Occipital lobe (tissue), 2 donors: ENCODE data around the gene GSS. TPM values are rescaled to one million over a fixed set of nuclear protein-coding genes. Genes with fewer than 3 reads are reported as not detected.

Experiments used
- DNase-seq: peaks from one replicate; lab custom pipeline; 2025; lab: John Stamatoyannopoulos, UW
- total RNA-seq: library from RNA; depleted of rRNA; stranded (reverse); fragments of >200 nt; gene quantifications from one replicate; pipeline ENCODE4 v1.2.3, GENCODE V29; 2014

Gene GSS
- total RNA-seq, 1 donor from 2014 or later: 41.5 TPM

DNA sequence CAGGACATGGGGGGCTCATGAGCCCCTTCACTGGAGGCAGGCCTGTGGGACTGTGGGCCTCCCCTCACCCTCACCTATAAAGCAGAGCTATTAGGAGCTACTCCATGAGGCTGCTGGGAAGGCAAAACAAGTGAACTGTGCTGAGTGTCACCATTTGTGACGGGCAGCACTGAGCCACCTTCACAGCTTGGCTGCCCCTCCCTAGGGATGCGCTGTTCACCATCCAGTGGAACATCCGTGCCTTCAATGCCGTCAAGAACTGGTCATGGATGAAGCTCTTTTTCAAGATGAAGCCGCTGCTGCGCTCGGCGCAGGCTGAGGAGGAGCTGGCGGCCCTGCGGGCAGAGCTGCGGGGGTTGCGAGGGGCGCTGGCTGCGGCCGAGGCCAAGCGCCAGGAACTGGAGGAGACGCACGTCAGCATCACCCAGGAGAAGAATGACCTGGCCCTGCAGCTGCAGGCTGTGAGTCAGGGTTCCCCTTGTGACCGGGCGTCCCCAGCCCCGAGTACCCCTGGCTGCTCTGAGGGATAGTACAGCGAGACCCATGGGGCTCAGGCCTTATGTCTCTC is 38.4 kb upstream of the GSS start:
- DNase-seq: no peak

DNA sequence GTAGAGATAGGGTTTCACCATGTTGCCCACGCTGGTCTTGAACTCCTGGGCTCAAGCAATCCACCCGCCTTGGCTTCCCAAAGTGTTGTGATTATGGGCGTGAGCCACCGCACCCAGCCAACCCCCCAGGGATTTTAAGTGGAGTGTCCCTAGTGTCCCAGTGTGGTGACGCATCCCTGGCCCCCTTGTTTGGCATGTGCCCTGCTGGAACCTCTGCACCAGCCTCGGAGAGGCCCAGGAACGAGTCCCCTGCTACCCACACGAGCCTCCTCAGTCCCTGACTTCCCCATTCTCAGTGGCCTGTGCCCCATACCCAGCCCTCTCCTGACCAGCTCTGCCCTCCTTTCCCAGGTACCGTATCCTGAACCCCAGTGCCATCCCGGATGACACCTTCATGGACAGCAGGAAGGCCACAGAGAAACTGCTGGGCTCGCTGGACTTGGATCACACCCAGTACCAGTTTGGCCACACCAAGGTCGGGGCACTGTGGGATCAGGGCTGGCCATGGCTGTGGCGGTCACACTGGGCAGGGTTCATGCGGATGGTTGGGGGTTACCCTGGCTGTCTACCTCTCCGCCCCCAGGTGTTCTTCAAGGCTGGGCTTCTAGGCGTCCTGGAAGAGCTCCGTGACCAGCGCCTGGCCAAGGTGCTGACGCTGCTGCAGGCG is 37.3 kb upstream of the GSS start:
- DNase-seq: no peak

DNA sequence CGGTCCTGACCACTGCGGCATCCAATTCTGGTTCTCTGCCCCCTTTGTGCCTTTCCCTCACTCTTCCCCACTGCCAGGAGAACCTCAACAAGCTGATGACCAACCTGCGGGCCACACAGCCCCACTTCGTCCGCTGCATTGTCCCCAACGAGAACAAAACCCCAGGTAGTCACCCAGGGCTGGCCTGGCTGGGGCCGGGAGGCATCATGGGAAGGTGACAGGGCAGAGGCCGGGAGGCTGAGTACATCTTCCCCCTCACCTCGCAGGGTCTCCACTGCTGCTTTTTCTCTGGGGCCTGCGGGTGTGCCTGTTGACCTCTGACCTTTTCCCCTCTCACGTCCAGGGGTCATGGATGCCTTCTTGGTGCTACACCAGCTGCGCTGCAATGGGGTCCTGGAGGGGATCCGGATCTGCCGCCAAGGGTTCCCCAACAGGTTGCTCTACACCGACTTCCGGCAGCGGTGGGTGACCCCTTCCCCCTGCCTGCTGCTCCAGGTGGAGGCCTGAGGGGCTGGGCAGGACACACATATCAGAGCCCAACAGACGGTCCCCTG is 35.1 kb upstream of the GSS start:
- DNase-seq: no peak

DNA sequence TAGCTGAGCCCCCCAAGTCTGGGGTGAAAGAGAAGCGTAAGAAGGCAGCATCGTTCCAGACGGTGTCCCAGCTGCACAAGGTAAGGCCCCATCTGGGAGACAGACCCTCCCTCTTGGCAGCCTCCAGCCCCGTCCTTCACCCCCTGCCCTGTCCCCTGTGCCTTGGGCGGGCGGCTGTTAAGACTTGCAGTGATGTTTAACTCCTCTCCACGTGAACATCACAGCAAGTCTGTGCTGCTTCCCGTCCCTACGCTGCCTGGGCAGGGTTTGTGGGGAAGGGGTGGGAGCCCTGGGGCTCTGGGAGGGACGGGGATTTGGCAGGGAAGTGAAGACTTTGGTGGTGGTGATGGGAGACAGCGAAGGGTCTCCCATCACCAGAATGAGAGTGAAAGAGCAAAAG is 34.6 kb upstream of the GSS start:
- no peak for DNase-seq

DNA sequence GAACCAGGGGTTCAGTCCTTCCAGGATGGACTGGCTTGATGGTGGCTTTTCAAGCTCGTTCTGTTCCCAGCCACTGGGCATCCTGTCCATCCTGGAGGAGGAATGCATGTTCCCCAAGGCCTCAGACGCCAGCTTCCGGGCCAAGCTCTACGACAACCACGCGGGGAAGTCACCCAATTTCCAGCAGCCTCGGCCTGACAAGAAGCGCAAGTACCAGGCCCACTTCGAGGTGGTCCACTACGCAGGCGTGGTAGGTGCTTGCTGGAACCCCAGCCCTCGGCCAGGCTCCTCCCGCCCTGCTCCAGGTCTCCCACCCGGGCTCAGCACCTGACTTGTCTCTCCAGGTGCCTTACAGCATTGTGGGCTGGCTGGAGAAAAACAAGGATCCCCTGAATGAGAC is 34.1 kb upstream of the GSS start:
- DNase-seq: no peak

DNA sequence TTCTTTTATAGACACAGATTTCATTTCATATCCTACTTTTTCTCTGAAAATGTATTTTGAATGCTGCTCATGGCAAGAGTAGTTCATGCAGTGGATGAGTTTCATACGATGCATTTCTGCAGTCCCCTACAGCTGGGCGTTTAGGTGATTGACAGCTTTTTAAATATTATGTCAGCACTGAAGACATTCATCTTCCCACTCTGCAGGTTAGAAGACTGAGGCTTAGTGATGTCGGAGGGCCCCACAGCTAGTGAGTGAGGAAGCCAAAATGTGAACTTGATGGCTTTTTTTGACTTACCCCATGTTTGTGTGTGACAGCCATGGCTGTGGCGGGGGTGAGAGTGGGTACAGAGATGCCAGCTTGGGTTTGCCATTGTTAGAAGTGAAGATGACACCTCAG is 33.5 kb upstream of the GSS start:
- no peak for DNase-seq

DNA sequence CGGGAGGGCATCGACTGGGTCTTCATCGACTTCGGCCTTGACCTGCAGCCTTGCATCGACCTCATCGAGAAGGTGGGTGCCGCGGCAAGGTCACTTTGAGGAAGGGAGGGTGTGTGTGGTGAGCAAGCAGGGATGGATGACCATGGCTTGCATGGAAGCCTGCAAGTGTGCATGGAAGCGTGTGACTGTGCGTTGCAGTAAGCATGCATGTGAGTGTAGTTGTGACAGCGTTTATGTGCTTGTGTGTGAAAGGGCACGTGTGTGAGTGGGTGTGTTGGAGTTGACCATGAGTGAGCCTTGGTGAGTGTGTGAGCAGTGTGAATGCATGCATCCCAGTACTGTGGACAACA is 32.6 kb upstream of the GSS start:
- no peak for DNase-seq

DNA sequence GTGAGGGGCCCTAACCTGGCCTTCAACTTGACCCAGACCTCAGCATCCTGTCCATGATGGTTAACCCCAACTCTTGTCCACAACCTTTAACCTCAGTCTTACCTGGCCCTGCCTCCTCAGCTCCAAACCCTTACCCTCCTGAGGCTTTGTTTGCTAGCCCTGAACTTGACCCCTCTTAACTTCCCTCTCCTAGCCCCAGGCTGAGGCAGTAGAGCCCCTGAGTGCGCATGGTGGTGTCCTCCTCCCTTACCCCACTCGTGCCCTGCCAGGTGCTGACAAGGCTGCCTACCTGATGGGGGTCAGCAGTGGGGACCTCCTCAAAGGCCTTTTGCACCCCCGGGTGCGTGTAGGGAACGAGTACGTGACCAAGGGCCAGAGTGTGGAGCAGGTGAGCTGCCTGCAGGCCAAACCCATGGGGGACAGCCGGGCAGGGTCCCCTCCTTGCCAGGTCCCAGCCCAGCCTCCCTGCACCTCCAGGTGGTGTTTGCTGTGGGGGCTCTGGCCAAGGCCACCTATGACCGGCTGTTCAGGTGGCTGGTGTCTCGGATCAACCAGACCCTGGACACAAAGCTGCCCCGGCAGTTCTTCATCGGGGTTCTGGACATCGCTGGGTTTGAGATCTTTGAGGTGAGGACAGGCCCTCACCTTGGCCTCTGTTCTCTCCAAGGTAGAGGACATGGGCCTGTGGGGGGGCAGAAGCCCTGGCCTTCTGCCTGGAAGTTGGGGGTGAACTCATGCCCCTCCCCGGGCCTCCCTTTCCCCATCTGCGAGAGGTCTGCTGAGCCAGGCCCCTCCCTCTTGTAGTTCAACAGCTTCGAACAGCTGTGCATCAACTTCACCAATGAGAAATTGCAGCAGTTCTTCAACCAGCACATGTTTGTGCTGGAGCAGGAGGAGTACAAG is 31.9 kb upstream of the GSS start:
- no peak for DNase-seq

DNA sequence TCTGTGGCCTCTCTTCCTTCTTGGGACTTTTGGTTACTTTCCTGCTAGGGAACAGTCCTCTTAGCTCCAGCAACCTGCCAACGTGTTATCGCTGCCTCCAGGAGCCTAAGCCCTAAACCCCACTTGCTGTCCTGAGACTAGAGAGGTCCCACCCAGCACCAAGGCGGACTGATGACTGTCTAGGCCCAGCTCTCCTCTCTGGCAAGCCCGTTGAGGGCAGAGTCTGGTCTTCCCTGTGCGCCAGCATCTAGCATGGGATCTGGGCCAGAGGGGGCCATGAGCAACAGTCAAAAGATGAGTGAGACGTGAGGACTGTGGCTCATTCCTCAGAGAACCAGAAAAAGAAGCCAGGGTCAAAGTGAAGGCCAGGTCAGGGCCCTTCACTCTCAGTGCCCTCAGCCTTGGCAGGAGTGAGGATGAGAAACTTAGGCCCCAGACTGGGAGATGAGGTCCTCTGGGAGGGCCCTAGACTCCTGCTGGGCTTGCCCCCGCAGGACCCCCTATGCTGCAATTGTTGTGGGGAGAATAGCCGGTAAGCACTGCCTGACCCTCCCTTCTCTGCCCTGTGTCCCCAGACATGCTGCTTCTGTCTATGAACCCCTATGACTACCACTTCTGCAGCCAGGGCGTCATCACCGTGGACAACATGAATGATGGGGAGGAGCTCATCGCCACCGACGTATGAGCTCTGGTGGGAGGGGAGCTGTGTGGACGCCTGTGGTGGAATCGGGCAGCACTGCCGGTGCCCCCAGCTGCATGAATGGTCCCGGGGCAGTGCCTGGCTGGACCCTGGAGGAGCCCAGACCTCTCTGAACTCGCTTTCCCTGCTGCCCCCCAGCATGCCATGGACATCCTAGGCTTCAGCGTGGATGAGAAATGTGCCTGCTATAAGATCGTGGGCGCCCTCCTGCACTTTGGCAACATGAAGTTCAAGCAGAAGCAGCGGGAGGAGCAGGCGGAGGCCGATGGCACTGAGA is 31.0 kb upstream of the GSS start:
- DNase-seq: no peak

DNA sequence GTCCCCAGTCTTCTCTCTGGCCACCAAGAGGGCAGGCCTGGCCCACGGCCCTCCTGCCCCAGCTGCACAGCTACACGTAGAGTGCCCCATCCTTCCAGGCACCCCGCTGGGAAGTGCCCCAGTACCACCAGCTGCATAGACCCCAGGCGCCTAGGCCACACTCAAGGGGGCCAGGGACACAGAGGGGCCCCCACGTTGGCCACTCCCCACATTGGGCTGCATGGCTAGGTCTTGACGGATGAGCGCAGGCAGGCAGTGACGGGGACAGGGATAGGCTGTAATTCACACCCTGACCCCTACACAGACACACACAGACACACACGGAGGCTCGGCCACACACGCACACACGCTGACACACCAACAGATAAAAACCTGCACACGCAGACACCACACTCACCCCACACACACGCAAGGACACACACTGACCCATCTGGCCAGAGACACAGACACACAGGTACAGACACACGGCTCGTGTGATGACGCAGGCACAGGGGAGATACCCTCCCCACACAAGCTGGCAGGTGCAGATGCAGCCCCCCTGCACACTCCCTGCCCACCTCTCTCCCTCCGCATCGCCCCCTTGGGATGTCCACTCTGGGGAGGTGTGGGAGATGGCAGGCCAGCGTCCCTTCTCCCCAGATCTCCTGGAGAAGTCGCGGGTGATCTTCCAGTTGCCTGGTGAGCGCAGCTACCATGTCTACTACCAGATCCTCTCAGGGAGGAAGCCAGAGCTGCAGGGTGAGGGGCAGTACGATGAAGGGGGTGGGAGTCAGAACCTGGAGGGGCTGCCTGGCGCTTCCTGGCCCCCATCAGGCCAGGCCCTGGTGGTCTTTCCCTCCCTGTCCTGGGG is 30.1 kb upstream of the GSS start:
- no peak for DNase-seq

DNA sequence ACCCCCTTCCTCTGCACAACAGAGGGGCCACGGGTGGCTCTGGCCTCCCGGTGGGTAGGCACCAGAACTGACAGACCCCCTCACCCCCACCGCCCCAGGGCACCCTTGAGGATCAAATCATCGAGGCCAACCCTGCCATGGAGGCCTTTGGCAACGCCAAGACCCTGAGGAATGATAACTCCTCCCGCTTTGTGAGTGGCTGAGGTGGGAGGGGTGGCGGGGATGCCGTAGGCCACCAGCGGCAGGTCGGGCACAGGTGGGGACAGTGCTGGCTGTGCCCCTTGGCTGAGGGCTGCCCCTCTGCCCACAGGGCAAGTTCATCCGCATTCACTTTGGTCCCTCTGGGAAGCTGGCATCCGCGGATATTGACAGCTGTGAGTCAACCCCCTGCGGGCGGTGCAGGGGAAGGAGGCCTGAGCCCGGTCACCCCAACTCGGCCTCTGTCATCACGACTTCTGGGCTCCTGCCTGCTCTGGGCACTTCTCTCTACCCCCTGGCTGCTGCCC is 29.2 kb upstream of the GSS start:
- DNase-seq: no peak

DNA sequence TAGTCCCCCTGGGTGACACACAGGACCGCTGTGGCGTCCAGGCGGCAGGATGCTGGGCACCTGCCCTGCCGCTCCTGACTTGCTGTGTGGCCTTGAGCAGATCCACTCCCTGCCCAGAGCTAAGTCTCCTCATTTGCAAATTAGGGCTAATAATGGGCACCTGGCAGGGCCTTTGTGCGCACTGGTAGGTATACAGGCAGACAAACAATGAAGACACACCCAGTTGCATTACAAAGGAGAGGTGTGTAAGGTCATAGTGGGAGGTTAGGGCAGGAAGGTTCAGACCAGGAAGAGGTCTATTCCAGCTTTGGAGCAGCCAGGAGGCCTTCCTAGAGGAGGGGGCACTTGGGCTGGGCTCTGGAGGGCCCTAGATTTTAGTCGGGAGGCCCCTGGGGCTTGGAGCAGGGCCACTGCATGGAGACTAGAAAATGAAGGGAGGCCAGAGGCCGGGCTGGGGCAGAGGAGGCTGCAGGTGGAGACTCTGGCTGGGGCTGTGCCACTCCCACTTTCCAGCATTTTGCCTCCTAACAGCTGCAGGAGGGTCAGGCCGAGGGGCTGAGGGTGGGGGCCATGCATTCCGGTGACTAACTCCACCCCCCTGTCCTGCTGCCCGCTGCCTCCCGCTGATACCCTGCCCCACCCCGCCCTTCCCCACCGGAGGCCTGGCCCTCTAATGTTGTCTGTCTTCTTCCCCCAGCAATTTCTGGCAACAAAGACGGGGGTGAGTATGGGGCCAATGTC is 28.6 kb upstream of the GSS start:
- no peak for DNase-seq

DNA sequence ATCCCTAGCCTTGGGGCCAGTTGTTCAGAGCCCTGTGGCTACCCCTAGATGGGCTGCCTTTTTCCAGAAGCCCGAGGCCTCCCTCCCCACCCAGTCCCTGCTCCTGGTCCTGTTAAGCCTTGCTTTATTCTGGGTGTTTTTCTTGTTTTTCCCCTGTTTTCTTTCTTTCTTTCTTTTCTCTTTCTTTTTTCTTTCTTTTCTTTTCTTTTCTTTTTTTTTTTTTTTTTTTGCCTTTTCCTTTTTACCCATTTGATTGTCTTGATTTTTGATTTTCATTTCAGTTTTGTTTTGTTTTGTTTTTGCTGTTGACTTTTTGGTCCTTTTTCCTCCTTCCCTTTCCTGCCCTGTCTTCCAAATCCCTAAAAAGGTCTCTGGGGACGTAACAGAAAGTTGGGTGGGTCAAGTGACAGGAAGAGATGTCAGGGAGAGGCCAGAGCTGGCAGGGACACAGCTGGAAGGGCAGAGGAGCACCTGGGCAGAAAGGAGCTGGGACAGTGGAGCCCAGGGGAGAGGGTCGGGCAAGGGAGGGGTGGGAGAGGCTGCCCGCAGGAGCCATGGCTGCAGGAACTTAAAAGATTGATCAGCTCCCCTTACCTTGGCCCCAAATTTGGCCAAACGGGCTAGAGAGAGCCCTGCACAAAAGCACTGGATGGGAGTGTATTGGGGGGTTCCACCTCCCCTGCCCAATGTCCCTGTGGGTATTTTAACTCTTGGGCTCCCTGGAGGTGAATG is 27.6 kb upstream of the GSS start:
- no peak for DNase-seq

DNA sequence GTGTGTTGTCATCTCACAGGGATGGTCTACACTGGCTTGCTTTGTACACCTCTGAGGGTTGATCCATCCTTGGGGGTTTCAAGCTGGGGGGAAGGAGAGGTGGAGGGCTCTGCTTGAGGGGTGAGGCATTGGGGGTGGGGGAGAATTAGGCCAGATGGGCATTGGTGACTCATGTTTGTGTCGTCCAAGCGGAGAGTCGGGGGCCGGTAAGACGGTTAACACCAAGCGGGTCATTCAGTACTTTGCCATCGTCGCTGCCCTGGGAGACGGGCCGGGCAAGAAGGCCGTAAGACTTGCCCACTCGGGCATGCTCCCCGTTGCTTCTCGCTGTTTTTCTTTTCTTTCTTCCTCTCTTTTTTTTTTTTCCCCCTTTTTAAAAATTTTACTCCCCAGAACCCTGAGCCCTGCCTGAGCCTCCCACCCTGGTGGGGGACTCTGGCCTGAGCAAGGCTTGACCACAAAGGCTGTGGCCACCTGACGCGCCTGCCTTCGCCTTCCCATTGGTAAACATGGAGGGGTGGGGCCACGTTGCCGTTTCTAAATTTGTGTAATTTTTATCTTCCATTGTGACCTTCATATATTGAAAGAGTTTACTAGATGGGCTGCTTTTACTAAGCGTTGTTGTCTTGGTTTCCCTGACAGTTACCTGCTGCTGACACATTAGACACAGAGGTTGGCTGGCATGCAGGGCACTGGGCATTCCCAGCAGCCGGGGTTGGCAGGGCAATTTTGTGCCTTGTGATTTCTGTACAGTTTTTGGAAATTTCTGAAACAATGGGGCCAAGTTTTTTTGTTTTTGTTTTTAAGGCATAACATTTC is 26.9 kb upstream of the GSS start:
- no peak for DNase-seq

DNA sequence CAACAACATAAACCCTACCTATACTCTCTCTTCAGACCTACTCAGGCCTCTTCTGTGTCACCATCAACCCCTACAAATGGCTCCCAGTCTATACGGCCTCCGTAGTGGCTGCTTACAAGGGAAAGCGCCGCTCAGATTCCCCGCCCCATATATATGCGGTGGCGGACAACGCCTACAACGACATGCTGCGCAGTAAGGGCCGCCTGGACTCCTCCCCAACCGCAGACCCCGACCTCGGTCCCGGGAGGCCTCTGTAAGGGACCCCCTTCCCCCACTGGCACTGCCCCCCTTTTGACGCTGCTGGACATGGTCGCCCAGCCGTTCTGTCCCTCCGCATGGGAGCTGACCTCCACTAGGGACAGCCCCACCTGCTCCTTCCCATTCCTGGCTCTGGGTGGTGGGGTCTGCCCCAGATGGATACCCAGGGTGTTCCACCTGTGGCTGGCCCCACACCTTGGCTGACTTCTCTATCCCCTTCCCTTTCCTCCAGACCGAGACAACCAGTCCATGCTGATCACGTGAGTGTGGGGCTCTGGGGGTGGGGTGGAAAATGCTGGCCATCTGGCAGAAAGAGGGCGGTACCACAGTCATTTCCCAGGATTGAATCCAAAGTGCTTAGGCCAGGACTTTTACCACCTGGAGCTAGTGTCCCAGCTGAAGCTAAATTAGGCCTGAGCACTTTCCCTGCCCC is 25.1 kb upstream of the GSS start:
- no peak for DNase-seq

DNA sequence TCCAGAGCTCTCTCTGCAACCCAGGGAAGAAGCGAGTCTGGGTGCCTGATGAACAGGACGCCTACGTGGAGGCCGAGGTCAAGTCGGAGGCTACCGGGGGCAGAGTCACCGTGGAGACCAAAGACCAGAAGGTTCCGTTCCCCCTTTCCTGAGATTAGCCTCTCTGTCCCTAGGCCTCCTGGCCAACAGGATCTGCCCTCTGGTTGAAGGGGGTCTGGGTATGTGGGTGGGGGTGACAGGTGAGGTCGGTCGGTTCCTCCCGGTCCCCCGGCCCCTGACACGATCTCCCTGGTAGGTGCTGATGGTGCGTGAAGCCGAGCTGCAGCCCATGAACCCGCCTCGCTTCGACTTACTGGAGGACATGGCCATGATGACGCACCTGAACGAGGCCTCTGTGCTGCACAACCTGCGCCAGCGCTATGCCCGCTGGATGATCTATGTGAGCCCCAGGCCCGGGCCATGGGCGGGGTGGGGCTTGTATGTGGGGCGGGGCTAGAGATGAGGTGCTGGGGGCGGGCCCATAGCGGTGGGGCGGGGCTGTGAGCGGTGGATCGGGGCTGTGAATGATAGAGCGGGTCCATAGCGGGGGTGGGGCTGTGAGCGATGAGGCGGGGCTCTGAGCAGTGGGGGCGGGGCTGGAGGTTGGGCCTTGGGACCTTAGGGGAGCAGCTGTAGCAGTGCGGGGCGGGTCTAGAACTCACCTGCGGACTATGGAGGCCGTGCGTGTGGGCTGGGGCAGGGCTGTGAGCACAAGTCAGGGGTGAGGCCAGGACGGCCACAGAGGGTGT is 24.0 kb upstream of the GSS start:
- no peak for DNase-seq
